H4 (cell line): Measurements from ENCODE around the gene RNF152. TPM values are rescaled to one million over a fixed set of nuclear protein-coding genes. Genes with fewer than 3 reads are reported as not detected.

ENCODE experiments used
- DNase-seq: peaks from one replicate; pipeline ENCODE4 v3.0.0-alpha.2; 2015; ENCODE audit warnings: low spot score
- total RNA-seq: library from RNA; depleted of rRNA; stranded (reverse); fragments of >200 nt; shearing (Covaris generic); gene quantifications from 2 replicates; pipeline ENCODE4 v1.2.3, GENCODE V29; 2014

RNF152 gene
- total RNA-seq, 1 experiment from 2014 or later, result 4.8 TPM

- DNase-seq, result peak; percentile 50
These were observed 38.0 kb downstream of the RNF152 start for GRCh38 chr18:61854578-61855448.

- no peak for DNase-seq
These were observed 39.0 kb downstream of the RNF152 start for GRCh38 chr18:61853855-61854254.

GRCh38 chr18:61852496-61852895, 40.3 kb downstream of the RNF152 start:
- DNase-seq, result no peak

DNA sequence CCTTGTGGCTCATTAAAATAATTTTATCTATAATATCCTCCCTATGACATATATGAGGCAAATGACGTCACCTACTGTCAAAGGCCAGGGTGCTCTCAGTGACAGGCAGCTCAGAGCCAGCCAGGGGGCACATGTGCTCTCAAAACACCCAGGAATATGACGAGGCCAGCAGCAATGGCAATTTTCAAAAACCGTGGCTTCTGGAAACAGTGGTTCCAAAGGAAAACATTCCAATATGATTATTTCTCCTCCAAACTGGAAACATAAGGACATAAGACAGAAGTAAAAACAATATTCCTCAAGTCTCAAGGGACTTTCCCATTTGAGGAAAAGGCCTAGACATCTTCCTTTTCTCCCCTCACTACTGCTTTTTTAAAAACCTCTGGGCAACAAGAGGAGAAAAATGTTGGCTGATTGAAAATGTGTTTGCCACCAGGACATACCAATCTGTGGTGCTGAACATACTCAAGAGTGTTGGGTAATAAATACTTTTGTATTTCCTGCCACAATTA, 40.8 kb downstream of the RNF152 start:
- no peak for DNase-seq

- no peak for DNase-seq
These were observed 41.5 kb downstream of the RNF152 start for GRCh38 chr18:61851279-61851678.

DNA sequence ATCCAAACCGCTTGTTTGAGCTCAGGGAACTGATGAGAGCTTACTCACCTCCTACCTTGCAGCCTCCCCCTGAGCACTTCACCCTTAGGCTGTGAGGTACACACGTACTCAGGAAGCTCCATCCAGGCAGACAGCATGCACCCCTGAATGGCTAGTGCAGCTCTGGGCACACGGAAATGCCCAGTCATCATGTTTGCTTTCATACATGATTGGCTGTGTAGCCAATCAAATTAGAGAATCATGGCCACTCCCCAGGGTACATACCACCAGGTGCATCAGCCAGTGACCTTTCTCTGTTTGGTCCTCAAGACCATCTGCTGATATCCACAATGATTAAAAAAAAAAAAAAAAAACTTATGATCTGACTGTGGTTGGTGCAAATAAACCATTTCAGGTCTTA, 42.1 kb downstream of the RNF152 start:
- DNase-seq, result no peak

GRCh38 chr18:61847164-61847791, 45.5 kb downstream of the RNF152 start:
- no peak for DNase-seq

- DNase-seq, result no peak
These were observed 47.6 kb downstream of the RNF152 start for GRCh38 chr18:61845197-61845596.

DNA sequence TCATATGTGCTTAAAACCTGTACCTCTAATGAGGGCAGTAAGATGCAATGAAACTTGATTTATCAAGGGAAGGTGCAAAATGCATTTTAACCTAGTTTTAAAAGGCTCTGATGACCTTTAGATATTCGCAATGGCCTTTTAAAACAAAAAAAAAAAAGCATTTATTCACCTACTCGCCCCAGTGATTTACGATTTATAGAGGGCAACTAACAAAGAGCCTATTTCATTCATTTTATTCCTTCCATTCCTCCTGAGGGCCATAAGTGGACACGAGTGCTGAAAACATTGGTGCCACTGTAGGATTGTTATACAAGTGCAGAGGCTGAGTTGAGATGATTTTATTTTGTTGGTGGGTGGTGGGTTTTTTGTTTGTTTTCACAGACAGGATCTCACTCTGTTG, 48.1 kb downstream of the RNF152 start:
- no peak for DNase-seq

DNA sequence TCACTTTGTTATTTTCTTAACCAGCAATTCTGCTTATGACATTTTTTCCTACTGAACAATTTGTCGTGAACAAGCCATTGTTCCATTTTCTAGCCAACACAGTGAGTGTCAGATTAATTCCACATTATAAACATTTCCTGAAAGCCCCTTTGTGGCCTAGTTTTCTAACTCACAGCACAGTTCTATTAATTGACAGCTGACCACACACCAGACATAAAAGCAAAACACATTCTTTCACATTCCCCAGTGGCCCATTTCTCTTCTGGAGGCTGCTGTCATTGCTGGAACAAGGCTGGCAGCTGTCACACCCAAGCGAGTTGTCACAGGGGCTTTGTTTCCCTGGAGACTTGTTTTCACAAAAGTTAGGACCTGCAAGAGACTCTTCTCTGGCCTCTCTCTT, 50.7 kb downstream of the RNF152 start:
- DNase-seq, result no peak

DNA sequence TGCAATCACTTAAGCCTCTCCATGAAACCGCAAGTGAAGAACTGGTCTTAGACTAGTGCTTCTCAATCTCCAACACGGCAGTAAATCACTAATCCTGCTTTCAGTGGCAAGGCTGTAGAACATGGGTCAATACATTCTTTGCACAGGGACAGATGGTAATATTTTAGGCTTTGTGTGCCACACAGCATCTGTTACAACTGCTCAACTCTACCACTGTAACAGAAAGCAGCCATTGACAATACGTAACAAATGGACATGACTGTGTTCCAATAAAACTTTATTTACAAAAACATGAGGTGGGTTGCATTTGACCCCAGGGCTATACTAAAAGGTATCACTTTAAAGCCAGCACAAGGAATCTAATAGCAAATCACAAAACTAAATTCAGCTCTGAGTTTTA, 51.1 kb downstream of the RNF152 start:
- no peak for DNase-seq

DNA sequence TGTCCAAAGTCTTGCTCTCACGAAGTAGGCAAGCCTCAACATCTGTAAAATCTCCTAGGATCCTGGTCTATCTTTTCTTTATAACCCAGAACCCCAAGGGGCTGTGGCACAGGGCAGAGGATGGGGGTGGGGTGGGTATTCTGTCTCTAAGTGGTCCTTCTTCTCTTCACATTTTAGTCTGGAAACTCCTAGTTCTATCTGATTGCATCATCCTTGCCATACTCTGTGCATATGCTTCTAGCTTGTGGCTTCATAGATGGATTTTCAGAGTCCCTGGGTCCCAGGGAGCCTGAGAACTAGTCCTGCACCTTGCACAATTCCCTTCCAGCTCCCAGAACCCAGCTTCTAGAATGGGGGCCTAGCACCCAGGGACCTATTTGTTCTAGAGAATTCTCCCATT, 52.5 kb downstream of the RNF152 start:
- DNase-seq, result no peak

DNA sequence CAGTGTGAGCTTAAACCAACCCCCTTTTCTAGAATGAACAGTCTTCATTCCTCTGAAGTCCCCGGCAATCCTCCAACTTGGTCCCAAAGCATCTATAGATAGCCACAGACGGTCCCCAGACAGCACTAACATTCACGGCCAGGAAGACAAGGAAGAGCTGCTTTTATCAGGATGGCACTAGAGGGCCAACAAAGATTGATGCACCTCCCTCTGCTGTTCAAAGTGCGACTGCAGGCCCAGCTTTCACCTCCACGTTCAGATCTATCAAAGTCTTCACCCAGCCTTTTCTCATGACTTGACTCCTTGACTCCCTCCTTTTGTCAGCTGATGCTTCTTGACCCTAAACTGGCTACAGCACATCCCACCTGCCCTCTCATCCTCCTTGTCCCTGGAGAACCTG, 54.3 kb downstream of the RNF152 start:
- DNase-seq, result no peak

GRCh38 chr18:61833978-61834377, 58.8 kb downstream of the RNF152 start:
- no peak for DNase-seq

- peak; percentile 69 for DNase-seq
These were observed 59.4 kb downstream of the RNF152 start for GRCh38 chr18:61833387-61833786.

GRCh38 chr18:61832858-61833257, 59.9 kb downstream of the RNF152 start:
- no peak for DNase-seq

DNA sequence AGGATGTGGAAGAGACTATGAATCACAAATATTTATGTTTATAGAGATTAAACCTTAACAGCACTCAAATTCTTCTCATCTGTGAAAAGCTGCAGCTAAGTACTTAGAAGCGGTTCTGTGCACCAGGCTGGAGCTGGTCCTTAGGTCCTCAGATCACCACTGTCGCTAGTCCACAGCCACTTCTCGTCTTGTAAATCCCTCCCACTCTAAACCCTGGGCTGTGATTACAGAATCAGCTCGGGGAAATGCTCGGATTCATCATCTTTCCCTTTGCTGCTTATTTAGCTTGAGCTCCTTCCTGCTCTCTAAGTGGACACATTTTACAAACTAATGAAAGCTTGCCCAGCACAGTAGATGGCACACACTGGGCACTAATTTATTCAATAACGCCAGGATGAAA, 61.7 kb downstream of the RNF152 start:
- DNase-seq, result no peak

- DNase-seq, result no peak
These were observed 63.7 kb downstream of the RNF152 start for GRCh38 chr18:61829108-61829507.

GRCh38 chr18:61827591-61827990, 65.2 kb downstream of the RNF152 start:
- no peak for DNase-seq

DNA sequence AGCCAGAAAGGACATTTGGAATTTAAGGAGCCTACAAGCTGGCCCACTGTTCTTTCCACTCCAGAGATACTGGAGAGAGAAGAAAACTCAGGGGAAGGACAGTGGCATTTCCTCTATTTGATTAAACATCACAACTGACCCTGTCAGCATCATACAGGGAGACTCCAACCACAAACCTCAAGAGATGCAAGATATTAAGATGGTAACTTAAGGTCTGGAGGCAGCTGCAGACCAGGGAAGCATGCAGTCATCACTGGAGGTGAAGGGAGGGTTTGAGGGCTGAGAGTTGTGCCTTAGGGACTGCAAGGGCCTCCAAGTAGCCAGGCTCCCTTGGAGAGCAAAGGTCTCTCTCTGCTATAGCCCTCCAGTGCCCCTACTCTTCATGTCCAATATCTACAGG, 67.4 kb downstream of the RNF152 start:
- DNase-seq, result no peak

DNA sequence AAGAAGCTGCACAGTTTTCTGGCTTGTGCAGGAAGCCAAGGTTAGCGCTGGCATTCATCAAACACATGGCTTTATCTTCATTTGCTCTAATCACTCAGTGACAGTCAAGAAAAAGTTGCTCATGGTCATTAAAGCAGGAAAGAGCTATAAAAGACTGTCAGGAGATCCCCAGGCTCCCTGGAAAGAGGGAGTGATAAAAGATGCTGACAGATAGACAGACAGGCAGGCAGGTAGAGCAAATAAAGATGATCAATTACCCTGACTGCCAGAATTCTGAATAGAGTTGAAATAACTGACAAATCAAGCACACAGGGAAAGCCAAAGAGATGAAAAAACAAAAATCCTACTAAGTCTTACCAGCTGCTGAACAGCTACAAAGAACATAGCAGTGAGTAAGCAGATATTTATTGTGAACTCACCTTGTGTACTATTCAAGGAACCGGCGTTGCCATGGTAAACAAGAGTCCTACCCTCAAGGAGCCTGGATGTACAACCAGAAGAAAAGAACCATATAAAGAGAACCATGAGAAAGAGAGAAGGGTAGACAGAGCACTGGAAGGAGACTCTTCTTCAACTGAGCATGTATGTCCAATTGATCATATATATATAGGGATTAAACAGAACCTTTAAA, 68.0 kb downstream of the RNF152 start:
- DNase-seq, result no peak

- DNase-seq, result no peak
These were observed 69.2 kb downstream of the RNF152 start for GRCh38 chr18:61823595-61823994.

DNA sequence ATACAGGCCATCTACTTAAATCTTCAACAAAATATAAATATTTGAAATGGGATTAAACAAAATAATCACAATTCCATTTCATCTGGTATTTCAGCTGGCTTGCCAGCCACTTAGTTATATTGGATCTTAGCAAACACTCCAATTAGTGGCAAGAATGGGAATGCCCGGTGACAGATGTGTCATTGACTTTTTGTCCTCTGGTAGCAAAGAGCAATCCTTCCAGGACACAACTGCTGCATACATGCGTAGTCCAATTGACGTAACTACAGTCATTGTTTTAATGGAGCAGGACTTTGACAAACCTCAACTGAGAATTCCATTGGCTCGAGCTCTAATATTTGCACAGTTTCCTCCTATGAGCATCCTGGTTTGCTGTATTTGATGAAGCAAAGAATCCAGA, 69.9 kb downstream of the RNF152 start:
- DNase-seq, result no peak
